HCT116 (cell line): Measurements from ENCODE around the gene CDYL. TPM values are rescaled to one million over a fixed set of nuclear protein-coding genes. Genes with fewer than 3 reads are reported as not detected.

Experiments used
- ATAC-seq: fragments of 200-7000 bp; cut with Tn5 transposase; 2 replicates; pipeline ENCODE4 v1.9.1; 2020; ENCODE audit warnings: mild to moderate bottlenecking, moderate library complexity
- BruUV-seq: library from RNA; stranded (reverse); fragments of 400-500 nt; replicated peaks from 2 replicates; lab custom pipeline; 2021; lab: Mats Ljungman, UMichigan
- CTCF ChIA-PET: fragments of 300-600 bp; sonication (Branson Sonifier 250); formaldehyde crosslinking; loops from one replicate; lab custom pipeline; 2021; ENCODE audit warnings: antibody characterized with exemption; lab: Charles Lee
- POLR2A ChIA-PET: fragments of 300-600, 350-600 bp; sonication (Branson Sonifier 250); formaldehyde crosslinking; loops from one replicate; lab custom pipeline; 2021; ENCODE audit warnings: antibody characterized with exemption; lab: Charles Lee
- RAD21 ChIA-PET, 2 experiments: fragments of 300-600 bp; sonication (Branson Sonifier 250); formaldehyde crosslinking; loops; one replicate each; lab custom pipeline; 2023; ENCODE audit warnings: low total read pairs in 2 of 2; ENCODE audit not compliant: uncharacterized antibody in 2 of 2, unreplicated experiment in 2 of 2, low non-redundant PET in 1 of 2; lab: Charles Lee
- DNase-seq: peaks from one replicate; pipeline ENCODE4 v3.0.0-alpha.2; 2010; ENCODE audit warnings: low read depth, low spot score
- H2AFZ ChIP-seq: fragments of 200-600 bp; shearing (Covaris generic), sonication (generic); 2 replicates; pipeline ENCODE4 v1.6.1; 2017; ENCODE audit warnings: low read depth, mixed run types, mixed read lengths, antibody characterized with exemption, low read length; ENCODE audit not compliant: poor library complexity, severe bottlenecking
- H3K27ac ChIP-seq: 2 replicates; pipeline ENCODE4 v1.5.1; 2012; ENCODE audit warnings: low read depth, low read length
- H3K27me3 ChIP-seq: fragments of 200-600 bp; sonication (generic); 2 replicates; pipeline ENCODE4 v1.6.1; 2016; ENCODE audit warnings: mixed run types, low read length, mixed read lengths; ENCODE audit not compliant: insufficient read depth
- H3K36me3 ChIP-seq, 2 experiments: fragments of 200-500 bp in 1 of 2; fragments of 200-600 bp in 1 of 2; sonication (Bioruptor generic) in 1 of 2; sonication (generic) in 1 of 2; 2 replicates each; pipeline versions ENCODE4 v1.5.1 to v1.6.1; 2014 to 2016; ENCODE audit warnings: low read length in 2 of 2, inconsistent platforms in 1 of 2, mixed read lengths in 1 of 2, mixed run types in 1 of 2; ENCODE audit not compliant: insufficient read depth in 2 of 2, control insufficient read depth in 1 of 2
- H3K4me1 ChIP-seq, 2 experiments: fragments of 200-600 bp in 1 of 2; sonication (generic) in 1 of 2; 2 replicates each; pipeline versions ENCODE4 v1.5.1 to v1.6.1; 2012 to 2017; ENCODE audit warnings: low read length in 2 of 2, inconsistent platforms in 1 of 2, mild to moderate bottlenecking in 1 of 2, mixed read lengths in 1 of 2, mixed run types in 1 of 2, moderate library complexity in 1 of 2; ENCODE audit not compliant: insufficient read depth in 2 of 2, control insufficient read depth in 1 of 2
- H3K4me2 ChIP-seq: fragments of 200-600 bp; sonication (generic); 2 replicates; pipeline ENCODE4 v1.6.1; 2017; ENCODE audit warnings: mixed run types, low read length, mixed read lengths
- H3K4me3 ChIP-seq, 2 experiments: fragments of 200-600 bp in 1 of 2; sonication (generic) in 1 of 2; replicated peaks in 1 of 2; 2 replicates each; pipeline ENCODE4 v1.5.1; 2011 to 2016; ENCODE audit warnings: low read length in 2 of 2, control low read depth in 1 of 2, low read depth in 1 of 2, mild to moderate bottlenecking in 1 of 2, mixed read lengths in 1 of 2, mixed run types in 1 of 2
- H3K79me2 ChIP-seq: fragments of 200-600 bp; sonication (generic); 2 replicates; pipeline ENCODE4 v1.6.1; 2017; ENCODE audit warnings: mild to moderate bottlenecking, mixed run types, low read length, moderate library complexity, mixed read lengths; ENCODE audit not compliant: insufficient read depth
- H3K9ac ChIP-seq: fragments of 200-600 bp; sonication (generic); 2 replicates; pipeline ENCODE4 v1.6.1; 2016; ENCODE audit warnings: low read length, mixed read lengths
- H3K9me2 ChIP-seq: fragments of 200-600 bp; sonication (generic), shearing (Covaris generic); 2 replicates; pipeline ENCODE4 v1.6.1; 2017; ENCODE audit warnings: mixed run types, mild to moderate bottlenecking, moderate library complexity; ENCODE audit not compliant: insufficient read depth
- H3K9me3 ChIP-seq, 2 experiments: fragments of 200-500 bp in 1 of 2; fragments of 200-600 bp in 1 of 2; sonication (Bioruptor generic) in 1 of 2; sonication (generic) in 1 of 2; 2 replicates each; pipeline ENCODE4 v1.6.1; 2014 to 2017; ENCODE audit warnings: low read length in 2 of 2, mixed read lengths in 2 of 2, inconsistent platforms in 1 of 2, low read depth in 1 of 2, mild to moderate bottlenecking in 1 of 2, mixed run types in 1 of 2, moderate library complexity in 1 of 2; ENCODE audit not compliant: control insufficient read depth in 1 of 2, insufficient read depth in 1 of 2
- H4K20me1 ChIP-seq: fragments of 200-600 bp; sonication (generic), shearing (Covaris generic); 2 replicates; pipeline ENCODE4 v1.6.1; 2017; ENCODE audit warnings: mixed run types, mild to moderate bottlenecking, moderate library complexity; ENCODE audit not compliant: insufficient read depth
- CBX3 ChIP-seq: IDR thresholded peaks from 2 replicates; pipeline ENCODE4 v1.6.1; 2012; ENCODE audit warnings: low read depth
- EZH2phosphoT487 ChIP-seq: fragments of 200-600 bp; IDR thresholded peaks from 2 replicates; pipeline ENCODE4 v1.6.1; 2018; ENCODE audit warnings: antibody characterized with exemption, borderline replicate concordance
- JUND ChIP-seq: IDR thresholded peaks from 2 replicates; pipeline ENCODE4 v1.6.1; 2012
- MAX ChIP-seq: IDR thresholded peaks from 2 replicates; pipeline ENCODE4 v1.6.1; 2012
- POLR2AphosphoS5 ChIP-seq: IDR thresholded peaks from 2 replicates; pipeline ENCODE4 v1.6.1; 2011; ENCODE audit warnings: mild to moderate bottlenecking, low read depth, low read length, moderate library complexity
- RAD21 ChIP-seq: IDR thresholded peaks from 2 replicates; pipeline ENCODE4 v1.6.1; 2012; ENCODE audit warnings: low read depth, mild to moderate bottlenecking
- TCF7L2 ChIP-seq: IDR thresholded peaks from 2 replicates; pipeline ENCODE4 v1.7.0; 2011; ENCODE audit warnings: borderline replicate concordance, inconsistent platforms; ENCODE audit not compliant: insufficient read depth, insufficient read length; ENCODE audit errors: extremely low read depth
- YY1 ChIP-seq: IDR thresholded peaks from 2 replicates; pipeline ENCODE4 v1.6.1; 2011; ENCODE audit warnings: low read length, low read depth, moderate library complexity, mild to moderate bottlenecking; ENCODE audit not compliant: insufficient replicate concordance; ENCODE audit errors: extremely low read depth
- ZBTB33 ChIP-seq: IDR thresholded peaks from 2 replicates; pipeline ENCODE4 v1.6.1; 2011; ENCODE audit warnings: mild to moderate bottlenecking, low read length, moderate library complexity; ENCODE audit not compliant: insufficient replicate concordance; ENCODE audit errors: extremely low read depth
- ZNF274 ChIP-seq: fragments of 200-500 bp; sonication (Bioruptor generic); IDR thresholded peaks from 2 replicates; pipeline ENCODE4 v1.6.1; 2014; ENCODE audit warnings: mild to moderate bottlenecking, low read depth, low read length, inconsistent platforms
- intact Hi-C: fragments of 100-400 bp; cut with micrococcal nuclease; formaldehyde crosslinking; loops from 2 replicates; pipeline ENCODE4 v1.10.0; 2022
- total RNA-seq: library from RNA; stranded (reverse); gene quantifications from one replicate; pipeline ENCODE4 v1.2.1, GENCODE V29; 2021; ENCODE audit not compliant: unreplicated experiment

CDYL gene
- total RNA-seq, 1 experiment from 2014 or later = 42.6 TPM

GRCh38 chr6:4931530-4932227 lies 155.5 kb downstream of the CDYL start:
- intact Hi-C loops = loop anchor here (10.0 kb wide), 2 partner anchors 127 to 467 kb away; no protein-coding TSS in a partner anchor
- Histone ChIP-seq H3K4me3 (peak overlapping the region in 1 of 2 experiments; percentile 34; a peak in 2 of 4 replicates), H3K4me1 (peaks cover 12 to 34% of the 10 kb centered on the region in 2 experiments), H3K9me3 (no peaks in the 10 kb centered on the region), H3K36me3 (no peaks in the 10 kb centered on the region), H3K9ac (peak overlapping the region; percentile 19; the same call in 1 of the 2 replicates), H3K9me2 (no peaks in the 10 kb centered on the region), H2AFZ (no peak overlapping the region), H3K4me2 (peak overlapping the region; percentile 51), H3K27ac (peak overlapping the region; percentile 15; the same call in 1 of the 2 replicates), H4K20me1 (no peaks in the 10 kb centered on the region), H3K79me2 (peaks cover 67% of the 10 kb centered on the region), H3K27me3 (no peaks in the 10 kb centered on the region)
- ATAC-seq (peak; percentile 67), DNase-seq (no peak)
- no TSS peak for BruUV-seq
- ChIA-PET CTCF (no interaction called here), POLR2A (no interaction called here), RAD21 (no interaction called here)
- TF ChIP-seq TCF7L2 (no peak), RAD21 (no peak), MAX (0 out of 2 replicates have a peak, but pooled peaks have one; percentile 39), POLR2AphosphoS5 (no peak)

- no peaks in the 10 kb centered on the region for H3K9me3 ChIP-seq
- H3K4me2 ChIP-seq = peak overlapping the region; percentile 51
- H3K79me2 ChIP-seq = peaks cover 61% of the 10 kb centered on the region
- no TSS peak for BruUV-seq
- H3K4me3 ChIP-seq = no peak overlapping the region; a peak in 1 of 4 replicates
- ATAC-seq (0 out of 2 replicates have a peak, but pooled peaks have one; percentile 15), DNase-seq (no peak)
- CTCF ChIA-PET = no interaction called here
- no peak overlapping the region for H3K27ac ChIP-seq
- no peak overlapping the region for H2AFZ ChIP-seq
- H3K9ac ChIP-seq = 0 out of 2 replicates have a peak overlapping the region, but pooled peaks have one; percentile 19
- H3K4me1 ChIP-seq = peaks cover 12 to 34% of the 10 kb centered on the region in 2 experiments
- no peaks in the 10 kb centered on the region for H4K20me1 ChIP-seq
- intact Hi-C loops = loop anchor here (10.0 kb wide), 2 partner anchors 128 to 468 kb away; no protein-coding TSS in a partner anchor
- H3K9me2 ChIP-seq = no peaks in the 10 kb centered on the region
- RAD21 ChIA-PET = no interaction called here
- H3K36me3 ChIP-seq = 0 out of 4 replicates have a peak, but pooled peaks cover 0 to under 1% of the 10 kb centered on the region in 2 experiments
- POLR2A ChIA-PET = no interaction called here
- no peaks in the 10 kb centered on the region for H3K27me3 ChIP-seq
- no peak for TF ChIP-seq CBX3
- no peak for TF ChIP-seq MAX
- TF ChIP-seq EZH2phosphoT487 = no peak
- no peak for TF ChIP-seq ZBTB33
- TF ChIP-seq ZNF274 = no peak
- no peak for TF ChIP-seq JUND
- no peak for TF ChIP-seq TCF7L2
- no peak for TF ChIP-seq YY1
Measured at GRCh38 chr6:4932228-4932903, 156.2 kb downstream of the CDYL start.
